ENCODE measurements around the gene CNTN4. TPM values are rescaled to one million over a fixed set of nuclear protein-coding genes. Genes with fewer than 3 reads are reported as not detected.

CNTN4 gene
- total RNA-seq, 1 donor from 2014 or later: 23.0 TPM

DNA sequence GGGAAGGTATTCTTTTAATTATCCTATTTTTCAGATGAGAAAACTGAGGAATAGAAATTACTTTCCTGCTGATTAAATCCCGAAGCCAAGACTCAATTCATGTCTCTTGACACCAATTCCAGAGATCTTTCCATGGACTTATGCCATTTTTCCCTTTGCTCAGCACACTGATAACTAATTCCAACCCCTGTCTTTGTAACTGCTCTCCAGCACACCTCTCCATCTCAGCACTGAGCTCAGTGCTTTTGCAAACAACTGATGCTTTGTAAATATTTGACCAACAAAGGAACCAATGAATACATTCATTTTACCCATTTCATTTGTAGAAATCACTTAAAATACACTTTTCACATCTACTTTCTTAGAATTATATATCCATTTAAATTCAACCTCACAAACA, 762.5 kb downstream of the CNTN4 start:
- H3K27ac Mint-ChIP-seq (ENCODE audit: unreplicated experiment): no peak overlapping the region
- DNase-seq: no peak
- H3K36me3 Mint-ChIP-seq (ENCODE audit: unreplicated experiment): no peaks in the 10 kb centered on the region
- peaks cover 2% of the 10 kb centered on the region for H3K4me1 Mint-ChIP-seq (ENCODE audit: low read depth, unreplicated experiment)
- no peaks in the 10 kb centered on the region for H3K9me3 Mint-ChIP-seq (ENCODE audit: unreplicated experiment)
- no peak overlapping the region for H3K4me3 Mint-ChIP-seq (ENCODE audit: unreplicated experiment)
- peaks cover 2% of the 10 kb centered on the region for H3K27me3 Mint-ChIP-seq (ENCODE audit: unreplicated experiment)
- TF ChIP-seq, protein P1, sequence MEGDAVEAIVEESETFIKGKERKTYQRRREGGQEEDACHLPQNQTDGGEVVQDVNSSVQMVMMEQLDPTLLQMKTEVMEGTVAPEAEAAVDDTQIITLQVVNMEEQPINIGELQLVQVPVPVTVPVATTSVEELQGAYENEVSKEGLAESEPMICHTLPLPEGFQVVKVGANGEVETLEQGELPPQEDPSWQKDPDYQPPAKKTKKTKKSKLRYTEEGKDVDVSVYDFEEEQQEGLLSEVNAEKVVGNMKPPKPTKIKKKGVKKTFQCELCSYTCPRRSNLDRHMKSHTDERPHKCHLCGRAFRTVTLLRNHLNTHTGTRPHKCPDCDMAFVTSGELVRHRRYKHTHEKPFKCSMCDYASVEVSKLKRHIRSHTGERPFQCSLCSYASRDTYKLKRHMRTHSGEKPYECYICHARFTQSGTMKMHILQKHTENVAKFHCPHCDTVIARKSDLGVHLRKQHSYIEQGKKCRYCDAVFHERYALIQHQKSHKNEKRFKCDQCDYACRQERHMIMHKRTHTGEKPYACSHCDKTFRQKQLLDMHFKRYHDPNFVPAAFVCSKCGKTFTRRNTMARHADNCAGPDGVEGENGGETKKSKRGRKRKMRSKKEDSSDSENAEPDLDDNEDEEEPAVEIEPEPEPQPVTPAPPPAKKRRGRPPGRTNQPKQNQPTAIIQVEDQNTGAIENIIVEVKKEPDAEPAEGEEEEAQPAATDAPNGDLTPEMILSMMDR (IDR thresholded peaks at IDR 0.05; ENCODE audit: partially characterized antibody, unreplicated experiment): no peak

DNA sequence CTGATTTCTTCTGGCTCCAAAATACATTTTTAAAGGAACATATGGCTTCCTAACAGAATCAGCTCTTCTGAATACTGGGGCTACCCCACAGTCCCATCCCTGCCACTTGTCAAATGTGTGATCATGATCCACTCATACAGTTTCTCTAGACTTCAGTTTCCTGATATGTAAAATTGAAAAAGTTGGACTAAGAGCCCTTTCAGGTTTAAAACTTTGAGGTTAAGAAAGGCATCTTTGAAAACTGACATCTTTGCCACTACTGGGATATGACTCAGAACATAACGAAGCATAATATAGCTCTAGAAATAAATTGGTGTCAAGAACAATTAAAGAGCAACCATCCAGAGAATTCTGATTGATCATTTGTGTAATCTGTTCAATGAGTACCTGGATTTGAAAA, 763.3 kb downstream of the CNTN4 start:
- no peaks in the 10 kb centered on the region for H3K36me3 Mint-ChIP-seq (ENCODE audit: unreplicated experiment)
- no peaks in the 10 kb centered on the region for H3K4me1 Mint-ChIP-seq (ENCODE audit: low read depth, unreplicated experiment)
- H3K9me3 Mint-ChIP-seq (ENCODE audit: unreplicated experiment): no peaks in the 10 kb centered on the region
- peaks cover 2% of the 10 kb centered on the region for H3K27me3 Mint-ChIP-seq (ENCODE audit: unreplicated experiment)
- no peak for DNase-seq
- TF ChIP-seq, protein P1 (IDR thresholded peaks at IDR 0.05; ENCODE audit: partially characterized antibody, unreplicated experiment): no peak
- H3K4me3 Mint-ChIP-seq (ENCODE audit: unreplicated experiment): no peak overlapping the region
- H3K27ac Mint-ChIP-seq (ENCODE audit: unreplicated experiment): no peak overlapping the region

DNA sequence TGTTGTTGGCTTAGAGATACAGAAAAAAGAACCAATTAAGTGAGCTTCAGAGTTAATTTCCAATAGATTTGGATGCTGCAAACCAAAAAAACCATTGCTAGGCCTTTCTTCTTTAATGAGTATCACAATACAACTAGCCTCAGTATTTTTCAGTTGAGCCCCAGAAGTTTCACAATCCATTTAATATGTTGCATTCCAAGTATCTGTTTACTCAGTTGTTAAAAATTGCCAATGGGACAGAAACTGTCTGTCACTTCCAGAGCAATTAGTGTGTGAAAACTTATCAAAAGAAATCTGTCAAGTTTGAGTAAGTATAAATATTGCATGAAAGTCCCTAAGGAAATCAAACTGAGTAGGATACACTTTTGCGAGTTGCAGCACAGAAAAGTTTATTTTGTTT, 763.7 kb downstream of the CNTN4 start:
- TF ChIP-seq, protein P1 (IDR thresholded peaks at IDR 0.05; ENCODE audit: partially characterized antibody, unreplicated experiment): no peak
- no peak for DNase-seq
- Mint-ChIP-seq H3K4me1 (ENCODE audit: low read depth, unreplicated experiment) (no peaks in the 10 kb centered on the region), H3K27ac (ENCODE audit: unreplicated experiment) (no peak overlapping the region), H3K27me3 (ENCODE audit: unreplicated experiment) (peaks cover 2% of the 10 kb centered on the region), H3K4me3 (ENCODE audit: unreplicated experiment) (no peak overlapping the region), H3K36me3 (ENCODE audit: unreplicated experiment) (no peaks in the 10 kb centered on the region), H3K9me3 (ENCODE audit: unreplicated experiment) (no peaks in the 10 kb centered on the region)

DNA sequence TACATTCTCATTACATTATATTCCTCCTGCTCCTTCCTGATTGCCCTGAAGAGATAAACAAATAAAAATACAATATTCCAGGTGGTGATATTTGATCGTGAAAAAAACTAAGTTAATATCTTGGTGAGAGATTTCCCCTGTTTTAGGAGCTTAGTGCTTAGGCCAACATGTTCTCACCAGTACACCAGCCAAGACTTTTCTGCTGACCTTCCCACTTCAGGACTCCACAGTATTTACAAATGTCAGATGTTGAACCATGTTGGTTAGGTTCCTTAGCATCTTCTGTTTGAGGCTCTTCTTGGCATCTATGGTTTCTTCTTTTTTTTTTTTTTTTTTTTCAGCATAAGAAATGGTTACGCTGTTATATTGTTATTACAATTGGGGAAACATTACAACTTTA, 764.5 kb downstream of the CNTN4 start:
- H3K9me3 Mint-ChIP-seq (ENCODE audit: unreplicated experiment): no peaks in the 10 kb centered on the region
- H3K27ac Mint-ChIP-seq (ENCODE audit: unreplicated experiment): no peak overlapping the region
- no peak for DNase-seq
- TF ChIP-seq, protein P1 (IDR thresholded peaks at IDR 0.05; ENCODE audit: partially characterized antibody, unreplicated experiment): no peak
- H3K4me1 Mint-ChIP-seq (ENCODE audit: low read depth, unreplicated experiment): no peaks in the 10 kb centered on the region
- no peaks in the 10 kb centered on the region for H3K36me3 Mint-ChIP-seq (ENCODE audit: unreplicated experiment)
- peaks cover 5% of the 10 kb centered on the region for H3K27me3 Mint-ChIP-seq (ENCODE audit: unreplicated experiment)
- no peak overlapping the region for H3K4me3 Mint-ChIP-seq (ENCODE audit: unreplicated experiment)

DNA sequence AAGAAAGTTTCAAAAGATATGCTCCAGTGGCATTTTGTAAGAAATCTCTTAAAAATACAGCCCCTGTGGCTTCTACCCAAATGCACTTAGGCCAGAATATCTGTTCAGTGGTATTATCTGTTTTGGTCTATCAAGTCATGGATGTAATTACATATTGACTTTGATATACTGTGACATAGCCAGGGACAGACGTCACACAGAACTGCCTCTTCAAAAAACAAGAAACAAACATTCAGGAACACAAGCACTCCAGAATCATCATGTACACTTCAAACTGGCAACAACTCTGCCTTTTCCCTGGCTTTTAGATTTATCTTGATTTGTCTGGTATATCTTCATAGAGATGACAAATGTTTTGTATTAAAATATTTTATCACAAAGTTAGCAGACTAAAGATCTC, 771.2 kb downstream of the CNTN4 start:
- Mint-ChIP-seq H3K27me3 (ENCODE audit: unreplicated experiment) (peaks cover 3% of the 10 kb centered on the region), H3K4me3 (ENCODE audit: unreplicated experiment) (no peak overlapping the region), H3K27ac (ENCODE audit: unreplicated experiment) (no peak overlapping the region), H3K4me1 (ENCODE audit: low read depth, unreplicated experiment) (peaks cover 9% of the 10 kb centered on the region), H3K9me3 (ENCODE audit: unreplicated experiment) (no peaks in the 10 kb centered on the region), H3K36me3 (ENCODE audit: unreplicated experiment) (no peaks in the 10 kb centered on the region)
- DNase-seq: no peak
- TF ChIP-seq, protein P1 (IDR thresholded peaks at IDR 0.05; ENCODE audit: partially characterized antibody, unreplicated experiment): no peak
